BLaER1 (cell line): ENCODE measurements around the gene NPTXR.

ENCODE experiments used
- H3K27ac ChIP-seq: shearing (Covaris generic); formaldehyde crosslinking; 2 replicates; pipeline ENCODE4 v1.8.1; 2022
- H3K27me3 ChIP-seq: shearing (Covaris generic); formaldehyde crosslinking; 2 replicates; pipeline ENCODE4 v1.8.1; 2022
- H3K36me3 ChIP-seq: shearing (Covaris generic); formaldehyde crosslinking; 2 replicates; pipeline ENCODE4 v1.8.1; 2022
- H3K4me1 ChIP-seq: shearing (Covaris generic); formaldehyde crosslinking; 2 replicates; pipeline ENCODE4 v1.8.1; 2022
- H3K4me2 ChIP-seq: shearing (Covaris generic); formaldehyde crosslinking; 2 replicates; pipeline ENCODE4 v1.8.1; 2022
- H3K4me3 ChIP-seq: shearing (Covaris generic); formaldehyde crosslinking; 2 replicates; pipeline ENCODE4 v1.8.1; 2022
- H3K9ac ChIP-seq: shearing (Covaris generic); formaldehyde crosslinking; 2 replicates; pipeline ENCODE4 v1.8.1; 2022
- H3K9me3 ChIP-seq: shearing (Covaris generic); formaldehyde crosslinking; 2 replicates; pipeline ENCODE4 v1.8.1; 2022
- H4K20me1 ChIP-seq: shearing (Covaris generic); formaldehyde crosslinking; 2 replicates; pipeline ENCODE4 v1.8.1; 2022
- Cebpa-rat ChIP-seq: shearing (Covaris generic); IDR thresholded peaks from 2 replicates; pipeline ENCODE4 v1.8.1; 2022

Gene NPTXR

GRCh38 chr22:38869663-38870062 is 25.8 kb upstream of the NPTXR start:
- Histone ChIP-seq H3K9me3 (no peaks in the 10 kb centered on the region), H3K27ac (peak overlapping the region; percentile 14; the same call in 1 of the 2 replicates), H3K4me2 (peak overlapping the region; percentile 92), H3K27me3 (peaks cover 6% of the 10 kb centered on the region; the same call in 1 of the 2 replicates), H3K9ac (peak overlapping the region; percentile 50; the same call in 1 of the 2 replicates), H3K4me3 (peak overlapping the region; percentile 77), H3K36me3 (peaks cover 50% of the 10 kb centered on the region), H4K20me1 (peaks cover 66% of the 10 kb centered on the region), H3K4me1 (peaks cover 63% of the 10 kb centered on the region)
- TF ChIP-seq Cebpa-rat: no peak

- Histone ChIP-seq H3K27me3 (peaks cover 6% of the 10 kb centered on the region; the same call in 1 of the 2 replicates), H3K4me2 (peak overlapping the region; percentile 92), H3K9me3 (no peaks in the 10 kb centered on the region), H3K4me1 (peaks cover 70% of the 10 kb centered on the region), H3K4me3 (no peak overlapping the region), H3K27ac (peak overlapping the region; percentile 49), H3K9ac (peak overlapping the region; percentile 21; the same call in 1 of the 2 replicates), H4K20me1 (peaks cover 73% of the 10 kb centered on the region), H3K36me3 (peaks cover 55% of the 10 kb centered on the region)
- TF ChIP-seq Cebpa-rat: no peak
Observed at GRCh38 chr22:38868886-38869381, 25.1 kb upstream of the NPTXR start.

GRCh38 chr22:38868286-38868721 is 24.5 kb upstream of the NPTXR start:
- Histone ChIP-seq H3K27ac (peak overlapping the region; percentile 49), H3K9me3 (no peaks in the 10 kb centered on the region), H4K20me1 (peaks cover 80% of the 10 kb centered on the region), H3K9ac (peak overlapping the region; percentile 21; the same call in 1 of the 2 replicates), H3K4me1 (peaks cover 70% of the 10 kb centered on the region), H3K4me2 (peak overlapping the region; percentile 92), H3K27me3 (peaks cover under 1% of the 10 kb centered on the region; the same call in 1 of the 2 replicates), H3K36me3 (peaks cover 61% of the 10 kb centered on the region), H3K4me3 (no peak overlapping the region)
- TF ChIP-seq Cebpa-rat: no peak

GRCh38 chr22:38867471-38868285 is 23.9 kb upstream of the NPTXR start:
- no peaks in the 10 kb centered on the region for H3K27me3 ChIP-seq
- H3K27ac ChIP-seq: peak overlapping the region; percentile 49; the same call in 1 of the 2 replicates
- H3K4me3 ChIP-seq: no peak overlapping the region
- H3K4me2 ChIP-seq: peak overlapping the region; percentile 92
- H3K9me3 ChIP-seq: no peaks in the 10 kb centered on the region
- peak overlapping the region; percentile 21; the same call in 1 of the 2 replicates for H3K9ac ChIP-seq
- H3K4me1 ChIP-seq: peaks cover 72% of the 10 kb centered on the region
- no peak for TF ChIP-seq Cebpa-rat
- H4K20me1 ChIP-seq: peaks cover 86% of the 10 kb centered on the region
- H3K36me3 ChIP-seq: peaks cover 67% of the 10 kb centered on the region

- Histone ChIP-seq H3K4me3 (no peak overlapping the region), H4K20me1 (peaks cover 92% of the 10 kb centered on the region), H3K36me3 (peaks cover 68% of the 10 kb centered on the region), H3K27me3 (no peaks in the 10 kb centered on the region), H3K27ac (no peak overlapping the region), H3K4me2 (no peak overlapping the region), H3K4me1 (peaks cover 78% of the 10 kb centered on the region), H3K9ac (no peak overlapping the region), H3K9me3 (no peaks in the 10 kb centered on the region)
- no peak for TF ChIP-seq Cebpa-rat
Observed at GRCh38 chr22:38867124-38867455, 23.3 kb upstream of the NPTXR start.

GRCh38 chr22:38866399-38867123 is 22.7 kb upstream of the NPTXR start:
- H3K27me3 ChIP-seq: no peaks in the 10 kb centered on the region

GRCh38 chr22:38866024-38866398 is 22.2 kb upstream of the NPTXR start:
- Histone ChIP-seq H3K27ac (no peak overlapping the region), H4K20me1 (peaks cover 98% of the 10 kb centered on the region), H3K9ac (no peak overlapping the region), H3K4me1 (peaks cover 86% of the 10 kb centered on the region), H3K9me3 (no peaks in the 10 kb centered on the region), H3K4me3 (no peak overlapping the region), H3K4me2 (no peak overlapping the region), H3K36me3 (peaks cover 68% of the 10 kb centered on the region), H3K27me3 (no peaks in the 10 kb centered on the region)
- TF ChIP-seq Cebpa-rat: no peak

More at GRCh38 chr22:38866399-38867123, 22.7 kb upstream of the NPTXR start:
- no peaks in the 10 kb centered on the region for H3K9me3 ChIP-seq
- H3K4me1 ChIP-seq: peaks cover 83% of the 10 kb centered on the region
- H3K4me2 ChIP-seq: no peak overlapping the region
- H3K27ac ChIP-seq: no peak overlapping the region
- no peak overlapping the region for H3K9ac ChIP-seq
- peaks cover 97% of the 10 kb centered on the region for H4K20me1 ChIP-seq
- no peak overlapping the region for H3K4me3 ChIP-seq
- H3K36me3 ChIP-seq: peaks cover 68% of the 10 kb centered on the region
- TF ChIP-seq Cebpa-rat: no peak

GRCh38 chr22:38865201-38866023 is 21.6 kb upstream of the NPTXR start:
- Histone ChIP-seq H3K27ac (no peak overlapping the region), H3K4me2 (peak overlapping the region; percentile 9; the same call in 1 of the 2 replicates), H3K4me1 (peaks cover 86% of the 10 kb centered on the region), H3K36me3 (peaks cover 68% of the 10 kb centered on the region), H3K27me3 (no peaks in the 10 kb centered on the region), H3K9me3 (no peaks in the 10 kb centered on the region), H3K9ac (0 out of 2 replicates have a peak overlapping the region, but pooled peaks have one; percentile 29), H4K20me1 (peaks cover 98% of the 10 kb centered on the region), H3K4me3 (no peak overlapping the region)
- no peak for TF ChIP-seq Cebpa-rat
